GM19351 (cell line): ENCODE data around the gene ATR.

Source experiments
- ATAC-seq: cut with Tn5 transposase; IDR thresholded peaks from one replicate; pipeline ENCODE4 v1.9.1; 2021; ENCODE audit warnings: mild to moderate bottlenecking, moderate library complexity; ENCODE audit not compliant: unreplicated experiment

Gene ATR

GRCh38 chr3:142534543-142534942 is 44.0 kb downstream of the ATR start:
- no peak for ATAC-seq

- no peak for ATAC-seq
Observed at GRCh38 chr3:142530296-142530695, 48.2 kb downstream of the ATR start.

GRCh38 chr3:142523921-142524566 is 54.5 kb downstream of the ATR start:
- no peak for ATAC-seq

GRCh38 chr3:142509079-142509478 is 69.5 kb downstream of the ATR start:
- no peak for ATAC-seq

- ATAC-seq = no peak
Observed at GRCh38 chr3:142507241-142507640, 71.3 kb downstream of the ATR start.

GRCh38 chr3:142502187-142502985 is 76.1 kb downstream of the ATR start:
- ATAC-seq = no peak

GRCh38 chr3:142501004-142501926 is 77.3 kb downstream of the ATR start:
- no peak for ATAC-seq

- ATAC-seq = no peak
Observed at GRCh38 chr3:142500211-142500610, 78.3 kb downstream of the ATR start.

- peak; percentile 64 for ATAC-seq
Observed at GRCh38 chr3:142498397-142499180, 79.9 kb downstream of the ATR start.

- no peak for ATAC-seq
Observed at GRCh38 chr3:142497729-142498128, 80.8 kb downstream of the ATR start.

- no peak for ATAC-seq
Observed at GRCh38 chr3:142495103-142495502, 83.4 kb downstream of the ATR start.

- ATAC-seq = no peak
Observed at GRCh38 chr3:142492184-142492583, 86.3 kb downstream of the ATR start.

- ATAC-seq = no peak
Observed at GRCh38 chr3:142489572-142490323, 88.8 kb downstream of the ATR start.

GRCh38 chr3:142484912-142485435 is 93.6 kb downstream of the ATR start:
- ATAC-seq = no peak

- ATAC-seq = no peak
Observed at GRCh38 chr3:142481196-142481595, 97.3 kb downstream of the ATR start.

GRCh38 chr3:142470826-142471225 is 107.7 kb downstream of the ATR start:
- ATAC-seq = no peak

GRCh38 chr3:142468456-142468855 is 110.1 kb downstream of the ATR start:
- ATAC-seq = no peak

- ATAC-seq = no peak
Observed at GRCh38 chr3:142467768-142468167, 110.8 kb downstream of the ATR start.

- no peak for ATAC-seq
Observed at GRCh38 chr3:142460689-142461088, 117.8 kb downstream of the ATR start.

GRCh38 chr3:142459929-142460328 is 118.6 kb downstream of the ATR start:
- ATAC-seq = no peak
